ENCODE data around the gene LMBR1. TPM values are rescaled to one million over a fixed set of nuclear protein-coding genes. Genes with fewer than 3 reads are reported as not detected.
"Not testable (repeated sequence)": the region's sequence is repeated elsewhere in the genome, so short reads cannot be mapped to it uniquely, and the experiment has no call there.

The LMBR1 gene
- total RNA-seq, 1 donor from 2014 or later = 37.3 TPM

DNA sequence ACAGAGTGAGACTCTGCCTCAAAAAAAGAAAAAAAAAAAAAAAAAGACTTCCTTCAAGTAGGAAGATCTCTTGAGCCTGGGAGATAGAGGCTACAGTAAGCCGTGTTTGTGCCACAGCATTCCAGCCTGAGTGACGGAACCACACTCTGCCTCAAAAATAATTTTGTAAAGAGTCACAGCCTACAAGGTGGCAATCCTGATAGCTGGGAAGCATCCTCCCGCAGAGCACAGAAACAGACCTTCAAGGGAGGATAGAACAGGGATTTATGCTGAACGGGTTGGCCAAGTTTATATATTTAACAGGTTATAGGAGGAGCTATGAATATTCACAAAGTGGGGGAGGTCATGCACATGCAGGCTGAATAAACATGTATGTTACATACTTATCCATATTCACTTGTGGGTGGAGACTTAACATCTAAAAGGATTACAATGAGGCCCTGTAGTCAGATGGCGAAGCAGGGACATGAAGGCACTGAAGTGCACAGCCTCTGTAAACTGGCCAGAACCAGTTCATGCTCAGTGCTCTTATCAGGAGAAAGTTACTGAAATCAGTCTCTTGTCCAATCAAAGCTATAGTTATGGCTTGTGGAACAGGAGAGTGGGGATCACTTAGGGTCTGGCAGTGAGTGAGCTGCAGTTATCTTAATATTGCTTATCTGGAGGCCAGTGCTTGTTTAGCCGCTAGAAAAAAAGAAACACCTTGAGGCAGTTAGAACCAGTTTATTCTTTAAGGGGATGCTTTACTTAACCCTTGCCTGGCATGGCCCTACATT, 6.8 kb downstream of the LMBR1 start:
- no peak for DNase-seq (ENCODE audit: low spot score)

DNA sequence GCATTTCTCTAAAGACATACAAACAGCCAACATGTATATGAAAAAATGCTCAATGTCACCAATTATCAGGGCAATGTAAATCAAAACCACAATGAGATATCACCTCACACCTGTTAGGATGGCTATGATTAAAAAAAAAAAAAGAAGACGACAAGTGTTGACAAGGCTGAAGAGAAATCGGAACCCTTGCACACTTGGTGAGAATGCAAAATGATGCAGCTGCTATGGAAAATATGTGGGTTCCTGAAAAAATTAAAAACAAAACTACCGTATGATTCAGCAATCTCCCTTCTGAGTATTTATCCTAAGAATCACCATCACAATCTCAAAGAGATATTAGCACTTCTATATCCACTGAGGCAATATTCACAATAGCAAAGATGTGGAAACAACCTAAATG, 11.3 kb downstream of the LMBR1 start:
- Mint-ChIP-seq H3K36me3 (ENCODE audit: low read depth) (peaks cover 4% of the 10 kb centered on the region), H3K27me3 (ENCODE audit: low read depth) (no peaks in the 10 kb centered on the region), H3K9me3 (ENCODE audit: low read depth) (peaks cover 18% of the 10 kb centered on the region), H3K27ac (ENCODE audit: unreplicated experiment) (no peak overlapping the region), H3K4me1 (ENCODE audit: low read depth) (no peaks in the 10 kb centered on the region), H3K4me3 (ENCODE audit: unreplicated experiment) (no peak overlapping the region)
- no peak for DNase-seq (ENCODE audit: low spot score)
- no peak for TF ChIP-seq CTCF (IDR thresholded peaks at IDR 0.05)

More for the DNA sequence above, 6.8 kb downstream of the LMBR1 start:
- Mint-ChIP-seq H3K4me3 (ENCODE audit: unreplicated experiment) (no peak overlapping the region), H3K27ac (ENCODE audit: unreplicated experiment) (no peak overlapping the region), H3K27me3 (ENCODE audit: low read depth) (no peaks in the 10 kb centered on the region), H3K36me3 (ENCODE audit: low read depth) (no peaks in the 10 kb centered on the region), H3K4me1 (ENCODE audit: low read depth) (peaks cover under 1% of the 10 kb centered on the region), H3K9me3 (ENCODE audit: low read depth) (peaks cover 3% of the 10 kb centered on the region)
- no peak for TF ChIP-seq CTCF (IDR thresholded peaks at IDR 0.05)

- no peak overlapping the region for H3K4me3 Mint-ChIP-seq (ENCODE audit: unreplicated experiment)
These were observed 17.2 kb downstream of the LMBR1 start for GRCh38 chr7:156875766-156876165.

GRCh38 chr7:156868363-156868762, 24.6 kb downstream of the LMBR1 start:
- H3K4me1 Mint-ChIP-seq (ENCODE audit: low read depth); H3K27me3 Mint-ChIP-seq (ENCODE audit: low read depth); H3K27ac Mint-ChIP-seq (ENCODE audit: unreplicated experiment); DNase-seq (ENCODE audit: low spot score); H3K9me3 Mint-ChIP-seq (ENCODE audit: low read depth); H3K4me3 Mint-ChIP-seq (ENCODE audit: unreplicated experiment); H3K36me3 Mint-ChIP-seq (ENCODE audit: low read depth): not testable (repeated sequence)

More at GRCh38 chr7:156875766-156876165, 17.2 kb downstream of the LMBR1 start:
- TF ChIP-seq CTCF (IDR thresholded peaks at IDR 0.05) = no peak
- DNase-seq (ENCODE audit: low spot score) = no peak
- H3K27ac Mint-ChIP-seq (ENCODE audit: unreplicated experiment) = no peak overlapping the region
- H3K4me1 Mint-ChIP-seq (ENCODE audit: low read depth) = no peaks in the 10 kb centered on the region
- peaks cover 8% of the 10 kb centered on the region for H3K36me3 Mint-ChIP-seq (ENCODE audit: low read depth)
- peaks cover 28% of the 10 kb centered on the region for H3K9me3 Mint-ChIP-seq (ENCODE audit: low read depth)
- H3K27me3 Mint-ChIP-seq (ENCODE audit: low read depth) = no peaks in the 10 kb centered on the region

- peaks cover 8% of the 10 kb centered on the region for H3K36me3 Mint-ChIP-seq (ENCODE audit: low read depth)
- H3K4me1 Mint-ChIP-seq (ENCODE audit: low read depth) = no peaks in the 10 kb centered on the region
- no peak for DNase-seq (ENCODE audit: low spot score)
- no peak for TF ChIP-seq CTCF (IDR thresholded peaks at IDR 0.05)
- no peaks in the 10 kb centered on the region for H3K27me3 Mint-ChIP-seq (ENCODE audit: low read depth)
- H3K4me3 Mint-ChIP-seq (ENCODE audit: unreplicated experiment) = no peak overlapping the region
- no peak overlapping the region for H3K27ac Mint-ChIP-seq (ENCODE audit: unreplicated experiment)
- peaks cover 7% of the 10 kb centered on the region for H3K9me3 Mint-ChIP-seq (ENCODE audit: low read depth)
These were observed 27.5 kb downstream of the LMBR1 start for GRCh38 chr7:156865493-156865892.

- not testable (repeated sequence) for H3K4me1 Mint-ChIP-seq (ENCODE audit: low read depth); H3K27me3 Mint-ChIP-seq (ENCODE audit: low read depth); H3K4me3 Mint-ChIP-seq (ENCODE audit: unreplicated experiment); DNase-seq (ENCODE audit: low spot score); H3K27ac Mint-ChIP-seq (ENCODE audit: unreplicated experiment)
- H3K9me3 Mint-ChIP-seq (ENCODE audit: low read depth) = peaks cover 27% of the 10 kb centered on the region
- peaks cover 26% of the 10 kb centered on the region for H3K36me3 Mint-ChIP-seq (ENCODE audit: low read depth)
These were observed 31.0 kb downstream of the LMBR1 start for GRCh38 chr7:156862022-156862421.
